Measurements from ENCODE around the gene DOCK9. TPM values are rescaled to one million over a fixed set of nuclear protein-coding genes. Genes with fewer than 3 reads are reported as not detected.

DOCK9 gene
- total and polyA plus RNA-seq, 4 donors: 48.8 to 193 (median 133) TPM

DNA sequence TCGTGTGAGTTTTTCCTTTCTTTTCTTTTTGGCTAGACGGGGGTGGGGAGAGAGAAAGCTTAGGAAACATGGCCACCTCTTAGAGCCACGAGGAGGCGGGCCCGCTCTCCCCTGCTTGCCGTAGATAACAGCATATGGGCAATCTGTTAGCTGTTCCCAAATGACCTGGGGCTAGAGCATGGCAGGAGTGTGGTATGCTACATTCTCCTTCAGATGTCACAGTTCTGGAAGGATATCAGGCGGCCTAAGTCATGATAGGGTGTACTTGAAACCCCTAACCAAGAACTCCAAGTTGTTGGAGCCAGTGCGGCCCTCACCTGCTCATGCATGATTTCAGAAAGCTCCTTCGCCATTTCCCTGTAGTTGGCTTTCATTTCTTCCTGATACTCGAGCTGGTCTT is 181.1 kb downstream of the DOCK9 start:
- peaks cover 0 to 3% (median 0%) of the 10 kb centered on the region in 4 donors for H3K9me3 ChIP-seq (ENCODE audit: control insufficient read depth in 4 of 4, insufficient read depth in 3 of 4, low read length in 3 of 4)
- WGBS, 2 donors: 91 to 97% methylated on average over 10 of the region's 10 CpGs
- H3K4me3 ChIP-seq: no peak overlapping the region
- DNase-seq (no peak), ATAC-seq (ENCODE audit: insufficient read depth, low FRiP score) (no peak)
- peaks cover 0 to 18% (median 2%) of the 10 kb centered on the region in 5 donors for H3K4me1 ChIP-seq (ENCODE audit: control insufficient read depth in 5 of 5, insufficient read depth in 5 of 5, low read length in 5 of 5)
- no peaks in the 10 kb centered on the region for H3K27me3 ChIP-seq (ENCODE audit: control insufficient read depth in 3 of 3, insufficient read depth in 3 of 3, low read length in 2 of 3)
- H3K36me3 ChIP-seq (ENCODE audit: control insufficient read depth in 4 of 4, insufficient read depth in 4 of 4, low read length in 4 of 4): peaks cover 0 to 29% (median 11%) of the 10 kb centered on the region in 4 donors
- no peak for TF ChIP-seq CTCF (IDR thresholded peaks at IDR 0.05; ENCODE audit: control extremely low read depth, extremely low read depth)
- H3K9ac ChIP-seq (ENCODE audit: insufficient read depth in 1 of 2, low read length in 2 of 2): no peak overlapping the region
- H3K27ac ChIP-seq (ENCODE audit: low read depth in 1 of 2, low read length in 1 of 2): no peak overlapping the region

- WGBS, 2 donors: 88 to 94% methylated on average over 5 of the region's 5 CpGs
- DNase-seq (no peak), ATAC-seq (ENCODE audit: insufficient read depth, low FRiP score) (no peak)
- no peak overlapping the region for H3K9ac ChIP-seq (ENCODE audit: insufficient read depth in 1 of 2, low read length in 2 of 2)
- H3K4me3 ChIP-seq: no peak overlapping the region
- H3K9me3 ChIP-seq (ENCODE audit: control insufficient read depth in 4 of 4, insufficient read depth in 3 of 4, low read length in 3 of 4): peaks cover 0 to 3% (median 0%) of the 10 kb centered on the region in 4 donors
- H3K27me3 ChIP-seq (ENCODE audit: control insufficient read depth in 3 of 3, insufficient read depth in 3 of 3, low read length in 2 of 3): no peaks in the 10 kb centered on the region
- peaks cover 0 to 26% (median 11%) of the 10 kb centered on the region in 4 donors for H3K36me3 ChIP-seq (ENCODE audit: control insufficient read depth in 4 of 4, insufficient read depth in 4 of 4, low read length in 4 of 4)
- no peak overlapping the region for H3K27ac ChIP-seq (ENCODE audit: low read depth in 1 of 2, low read length in 1 of 2)
- peaks cover 0 to 18% (median 2%) of the 10 kb centered on the region in 5 donors for H3K4me1 ChIP-seq (ENCODE audit: control insufficient read depth in 5 of 5, insufficient read depth in 5 of 5, low read length in 5 of 5)
- no peak for TF ChIP-seq CTCF (IDR thresholded peaks at IDR 0.05; ENCODE audit: control extremely low read depth, extremely low read depth)
Observed at GRCh38 chr13:98796191-98796590, 181.7 kb downstream of the DOCK9 start.

DNA sequence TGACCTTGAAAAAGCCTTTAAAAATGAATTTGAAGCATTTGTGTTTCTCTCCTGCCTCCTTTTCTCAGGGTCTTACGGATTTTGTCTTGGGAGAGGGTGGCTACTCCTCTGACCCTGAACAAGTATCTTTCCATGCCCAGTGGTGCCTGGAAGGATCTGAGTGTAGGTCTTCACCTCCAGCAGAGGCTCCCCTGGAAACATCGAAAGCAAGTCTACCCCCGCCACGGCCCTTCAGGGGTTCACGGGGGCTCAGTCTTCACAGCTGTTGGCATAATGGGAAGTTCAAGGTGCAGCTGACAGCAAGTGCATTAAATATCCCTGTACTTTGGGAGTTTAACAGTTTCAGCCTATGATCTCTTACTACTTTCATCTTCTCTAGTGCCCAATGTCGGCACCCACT is 182.6 kb downstream of the DOCK9 start:
- TF ChIP-seq CTCF (IDR thresholded peaks at IDR 0.05; ENCODE audit: control extremely low read depth, extremely low read depth): no peak
- Histone ChIP-seq H3K9me3 (ENCODE audit: control insufficient read depth in 4 of 4, insufficient read depth in 3 of 4, low read length in 3 of 4) (peaks cover 0 to 3% (median 0%) of the 10 kb centered on the region in 4 donors), H3K4me3 (no peak overlapping the region), H3K27me3 (ENCODE audit: control insufficient read depth in 3 of 3, insufficient read depth in 3 of 3, low read length in 2 of 3) (no peaks in the 10 kb centered on the region), H3K9ac (ENCODE audit: insufficient read depth in 1 of 2, low read length in 2 of 2) (no peak overlapping the region), H3K27ac (ENCODE audit: low read depth in 1 of 2, low read length in 1 of 2) (no peak overlapping the region), H3K36me3 (ENCODE audit: control insufficient read depth in 4 of 4, insufficient read depth in 4 of 4, low read length in 4 of 4) (peaks cover 0 to 25% (median 11%) of the 10 kb centered on the region in 4 donors), H3K4me1 (ENCODE audit: control insufficient read depth in 5 of 5, insufficient read depth in 5 of 5, low read length in 5 of 5) (peaks cover 0 to 18% (median 2%) of the 10 kb centered on the region in 5 donors)
- no peak for ATAC-seq (ENCODE audit: insufficient read depth, low FRiP score)
- WGBS, 2 donors: 94 to 95% methylated on average over 6 of the region's 6 CpGs
- no peak for DNase-seq

- Histone ChIP-seq H3K9ac (ENCODE audit: insufficient read depth in 1 of 2, low read length in 2 of 2) (no peak overlapping the region), H3K9me3 (ENCODE audit: control insufficient read depth in 4 of 4, insufficient read depth in 3 of 4, low read length in 3 of 4) (peaks cover 0 to 1% (median 0%) of the 10 kb centered on the region in 4 donors), H3K27me3 (ENCODE audit: control insufficient read depth in 3 of 3, insufficient read depth in 3 of 3, low read length in 2 of 3) (no peaks in the 10 kb centered on the region), H3K4me1 (ENCODE audit: control insufficient read depth in 5 of 5, insufficient read depth in 5 of 5, low read length in 5 of 5) (peaks cover 0 to 18% (median 2%) of the 10 kb centered on the region in 5 donors), H3K4me3 (no peak overlapping the region), H3K36me3 (ENCODE audit: control insufficient read depth in 4 of 4, insufficient read depth in 4 of 4, low read length in 4 of 4) (peaks cover 0 to 21% (median 9%) of the 10 kb centered on the region in 4 donors), H3K27ac (ENCODE audit: low read depth in 1 of 2, low read length in 1 of 2) (no peak overlapping the region)
- WGBS, 2 donors: 94% methylated on average over 12 of the region's 12 CpGs
- ATAC-seq (ENCODE audit: insufficient read depth, low FRiP score) (no peak), DNase-seq (no peak)
- no peak for TF ChIP-seq CTCF (IDR thresholded peaks at IDR 0.05; ENCODE audit: control extremely low read depth, extremely low read depth)
Observed at GRCh38 chr13:98794498-98794897, 183.4 kb downstream of the DOCK9 start.

All from lung (tissue), 12 donors.